B cell (primary cell): Measurements from ENCODE around the gene TSHR. TPM values are rescaled to one million over a fixed set of nuclear protein-coding genes. Genes with fewer than 3 reads are reported as not detected.
A peak's percentile ranks its signal among the peaks of the same experiment; 100 is the strongest.

Source experiments
- ATAC-seq: fragments of 200-7000 bp; cut with Tn5 transposase; one replicate; pipeline ENCODE4 v1.10.0; 2021; ENCODE audit warnings: low read depth, mild to moderate bottlenecking, moderate number of reproducible peaks, moderate library complexity
- CTCF ChIA-PET: fragments of 350-600 bp; sonication (Branson Sonifier 250); formaldehyde crosslinking; loops from one replicate; lab custom pipeline; 2021; ENCODE audit warnings: antibody characterized with exemption, inconsistent platforms; lab: Charles Lee
- POLR2A ChIA-PET: fragments of 350-600 bp; sonication (Branson Sonifier 250); formaldehyde crosslinking; loops from one replicate; lab custom pipeline; 2021; ENCODE audit warnings: antibody characterized with exemption; lab: Charles Lee
- DNase-seq: peaks from one replicate; pipeline ENCODE4 v3.0.0; 2013
- H2AFZ ChIP-seq: 2 replicates; pipeline ENCODE4 v1.6.1; 2012; ENCODE audit warnings: mild to moderate bottlenecking, low read depth, low read length; ENCODE audit not compliant: insufficient read depth, poor library complexity, severe bottlenecking
- H3K27ac ChIP-seq, 2 donors: 1 replicate in 1 of 2; 2 replicates in 1 of 2; pipeline ENCODE4 v1.5.1; 2012 to 2013; ENCODE audit warnings: low read length in 2 of 2, mild to moderate bottlenecking in 2 of 2, moderate library complexity in 1 of 2
- H3K27me3 ChIP-seq, 4 experiments: fragments of 200-600 bp in 1 of 4; sonication (generic) in 1 of 4; replicated peaks in 1 of 4; 1 replicate in 2 of 4; 2 replicates in 2 of 4; pipeline versions ENCODE4 v1.6.1 to v1.7.0; 2013 to 2016; ENCODE audit warnings: low read length in 3 of 4, mild to moderate bottlenecking in 2 of 4, mixed read lengths in 1 of 4, moderate library complexity in 1 of 4; ENCODE audit not compliant: insufficient read depth in 4 of 4, control insufficient read depth in 3 of 4; ENCODE audit errors: control extremely low read depth in 1 of 4
- H3K36me3 ChIP-seq, 2 experiments: replicated peaks in 1 of 2; 1 replicate in 1 of 2; 2 replicates in 1 of 2; pipeline versions ENCODE4 v1.6.1 to v1.7.1; 2013; ENCODE audit warnings: low read length in 1 of 2; ENCODE audit not compliant: insufficient read depth in 2 of 2, control insufficient read depth in 1 of 2; ENCODE audit errors: control extremely low read depth in 1 of 2, extremely low read depth in 1 of 2
- H3K4me1 ChIP-seq, 2 donors: fragments of 200-600 bp in 1 of 2; sonication (generic) in 1 of 2; 1 replicate in 1 of 2; 2 replicates in 1 of 2; pipeline versions ENCODE4 v1.5.1 to v1.6.1; 2013 to 2017; ENCODE audit warnings: low read length in 2 of 2; ENCODE audit not compliant: control insufficient read depth in 2 of 2, insufficient read depth in 2 of 2
- H3K4me2 ChIP-seq: replicated peaks from 2 replicates; pipeline ENCODE3; 2012; ENCODE audit warnings: mild to moderate bottlenecking, low read depth, low read length; ENCODE audit not compliant: poor library complexity, severe bottlenecking
- H3K4me3 ChIP-seq, 5 experiments: fragments of 200-600 bp in 1 of 5; sonication (generic) in 1 of 5; 1 replicate in 3 of 5; 2 replicates in 2 of 5; pipeline versions ENCODE4 v1.5.1 to v1.7.0; 2011 to 2016; ENCODE audit warnings: low read length in 4 of 5, mild to moderate bottlenecking in 4 of 5, low read depth in 2 of 5, control low read depth in 1 of 5, moderate library complexity in 1 of 5; ENCODE audit not compliant: insufficient read depth in 1 of 5; ENCODE audit errors: control extremely low read depth in 1 of 5, extremely low read depth in 1 of 5
- H3K79me2 ChIP-seq: fragments of 200-600 bp; sonication (generic); one replicate; pipeline ENCODE4 v1.6.0; 2016; ENCODE audit warnings: low read length; ENCODE audit not compliant: control insufficient read depth, insufficient read depth
- H3K9ac ChIP-seq: fragments of 200-600 bp; sonication (generic); 2 replicates; pipeline ENCODE4 v1.6.1; 2017; ENCODE audit warnings: mild to moderate bottlenecking, low read length, moderate library complexity
- H3K9me3 ChIP-seq, 3 donors: one replicate each; pipeline versions ENCODE4 v1.6.1 to v1.7.1; 2013; ENCODE audit warnings: low read length in 2 of 3; ENCODE audit not compliant: control insufficient read depth in 2 of 3, insufficient read depth in 1 of 3; ENCODE audit errors: control extremely low read depth in 1 of 3
- H4K20me1 ChIP-seq: 2 replicates; pipeline ENCODE4 v1.6.0; 2012; ENCODE audit warnings: mild to moderate bottlenecking, low read length; ENCODE audit not compliant: insufficient read depth, control insufficient read depth, poor library complexity, severe bottlenecking
- H3K27ac Mint-ChIP-seq: one replicate; pipeline ENCODE4 v1.8.0; 2021; ENCODE audit warnings: mixed read lengths
- H3K27me3 Mint-ChIP-seq: one replicate; pipeline ENCODE4 v1.8.0; 2021; ENCODE audit warnings: mixed read lengths
- H3K4me1 Mint-ChIP-seq: one replicate; pipeline ENCODE4 v1.8.0; 2021; ENCODE audit warnings: mixed read lengths
- H3K4me3 Mint-ChIP-seq: one replicate; pipeline ENCODE4 v1.8.0; 2021; ENCODE audit warnings: mixed read lengths
- H3K9me3 Mint-ChIP-seq: one replicate; pipeline ENCODE4 v1.8.0; 2022; ENCODE audit warnings: mixed read lengths; ENCODE audit not compliant: insufficient read depth
- EZH2 ChIP-seq: IDR thresholded peaks from 2 replicates; pipeline ENCODE4 v1.6.1; 2012; ENCODE audit warnings: borderline replicate concordance, low read depth, mild to moderate bottlenecking, moderate library complexity, low read length; ENCODE audit not compliant: insufficient read depth, poor library complexity, severe bottlenecking
- WGBS: methylation state at CpG from one replicate; pipeline ENCODE4 v1.1.5; 2013; ENCODE audit warnings: missing lambda C conversion rate; ENCODE audit not compliant: insufficient coverage; 5-methylcytosine and 5-hydroxymethylcytosine counted together
- intact Hi-C: fragments of 100-400 bp; cut with micrococcal nuclease; formaldehyde crosslinking; loops from one replicate; pipeline ENCODE4 v1.10.0; 2022
- polyA plus RNA-seq: library from polyadenylated mRNA; depleted of rRNA; stranded (reverse); fragments of >200 nt; gene quantifications from 2 replicates; pipeline ENCODE4 v1.2.3, GENCODE V29; 2012
- total RNA-seq, 2 donors: library from RNA; stranded (reverse); fragments of 120-200 nt in 1 of 2; gene quantifications; 1 replicate in 1 of 2; 2 replicates in 1 of 2; pipeline versions ENCODE4 v1.2.3 to v1.2.4, GENCODE V29; 2013 to 2022
- TF ChIP-seq, protein P1 (sequence below): fragments of 200-600 bp; IDR thresholded peaks from one replicate; pipeline ENCODE4 v1.8.0; 2022; ENCODE audit warnings: antibody characterized with exemption, mild to moderate bottlenecking

Gene TSHR
- total and polyA plus RNA-seq, 2 donors (not counting 1 experiment from before 2014, with no cell fraction given) = 0.15 to 0.37 TPM

- intact Hi-C loops = loop anchor here (1.0 to 2.0 kb wide), 4 partner anchors 50 to 215 kb away; no protein-coding TSS in a partner anchor
- H3K4me1 Mint-ChIP-seq = peaks cover 41% of the 10 kb centered on the region
- POLR2A ChIA-PET = interaction anchor here (0.9 to 1.3 kb wide), 4 partner anchors 49 to 364 kb away, joined by 3 to 7 read pairs (median 4); partner anchors contain the start of gene SEL1L
- TF ChIP-seq, protein P1, sequence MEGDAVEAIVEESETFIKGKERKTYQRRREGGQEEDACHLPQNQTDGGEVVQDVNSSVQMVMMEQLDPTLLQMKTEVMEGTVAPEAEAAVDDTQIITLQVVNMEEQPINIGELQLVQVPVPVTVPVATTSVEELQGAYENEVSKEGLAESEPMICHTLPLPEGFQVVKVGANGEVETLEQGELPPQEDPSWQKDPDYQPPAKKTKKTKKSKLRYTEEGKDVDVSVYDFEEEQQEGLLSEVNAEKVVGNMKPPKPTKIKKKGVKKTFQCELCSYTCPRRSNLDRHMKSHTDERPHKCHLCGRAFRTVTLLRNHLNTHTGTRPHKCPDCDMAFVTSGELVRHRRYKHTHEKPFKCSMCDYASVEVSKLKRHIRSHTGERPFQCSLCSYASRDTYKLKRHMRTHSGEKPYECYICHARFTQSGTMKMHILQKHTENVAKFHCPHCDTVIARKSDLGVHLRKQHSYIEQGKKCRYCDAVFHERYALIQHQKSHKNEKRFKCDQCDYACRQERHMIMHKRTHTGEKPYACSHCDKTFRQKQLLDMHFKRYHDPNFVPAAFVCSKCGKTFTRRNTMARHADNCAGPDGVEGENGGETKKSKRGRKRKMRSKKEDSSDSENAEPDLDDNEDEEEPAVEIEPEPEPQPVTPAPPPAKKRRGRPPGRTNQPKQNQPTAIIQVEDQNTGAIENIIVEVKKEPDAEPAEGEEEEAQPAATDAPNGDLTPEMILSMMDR = no peak
- no peak for TF ChIP-seq EZH2
- H3K9me3 ChIP-seq = no peaks in the 10 kb centered on the region
- peak overlapping the region; percentile 39 to 73 (median 63) for H3K4me3 ChIP-seq
- no peaks in the 10 kb centered on the region for H3K27me3 ChIP-seq
- CTCF ChIA-PET = interaction anchor here (0.6 to 4.9 kb wide), 19 partner anchors 8 to 295 kb away, joined by 3 to 43 read pairs (median 4); partner anchors contain the start of gene TSHR
- peak overlapping the region; percentile 71 to 73 for H3K27ac ChIP-seq
- peak overlapping the region; percentile 67 for H3K9ac ChIP-seq
- H3K4me1 ChIP-seq = peaks cover 16 to 21% of the 10 kb centered on the region in 2 donors
- peak overlapping the region; percentile 97 for H3K27ac Mint-ChIP-seq
- WGBS = 10% methylated on average over 2 of the region's 10 CpGs
- peak; percentile 16 for DNase-seq
- no peaks in the 10 kb centered on the region for H3K79me2 ChIP-seq
- H3K36me3 ChIP-seq = no peaks in the 10 kb centered on the region
- H4K20me1 ChIP-seq = no peaks in the 10 kb centered on the region
- H3K9me3 Mint-ChIP-seq = no peaks in the 10 kb centered on the region
- peak; percentile 6 for ATAC-seq
- H2AFZ ChIP-seq = peak overlapping the region; percentile 95
- no peaks in the 10 kb centered on the region for H3K27me3 Mint-ChIP-seq
- peak overlapping the region; percentile 94 for H3K4me3 Mint-ChIP-seq
- H3K4me2 ChIP-seq = peak overlapping the region; percentile 85
Measured at GRCh38 chr14:81169711-81170103, 214.3 kb downstream of the TSHR start.
